IMR-90 (cell line): ENCODE data around the gene PRAMEF4.
"Not testable (repeated sequence)": the region's sequence is repeated elsewhere in the genome, so short reads cannot be mapped to it uniquely, and the experiment has no call there.

ENCODE experiments used
- CEBPB ChIP-seq: IDR thresholded peaks from 2 replicates; pipeline ENCODE4 v1.6.1; 2012; ENCODE audit warnings: low read depth, low read length, improper control_type of control experiment
- CTCF ChIP-seq: conservative IDR thresholded peaks from 2 replicates; pipeline ENCODE4 v1.5.1; 2012; ENCODE audit warnings: mild to moderate bottlenecking, low read depth, low read length, improper control_type of control experiment
- ELK1 ChIP-seq: fragments of 150-350 bp; IDR thresholded peaks from 2 replicates; pipeline ENCODE4 v1.6.1; 2016; ENCODE audit warnings: low read depth, mild to moderate bottlenecking, low read length, moderate library complexity, borderline replicate concordance
- FOS ChIP-seq: fragments of 150-350 bp; IDR thresholded peaks from 2 replicates; pipeline ENCODE4 v1.6.1; 2016; ENCODE audit warnings: low read depth, low read length
- MAFK ChIP-seq: IDR thresholded peaks from 2 replicates; pipeline ENCODE4 v1.6.1; 2012; ENCODE audit warnings: low read depth, low read length, improper control_type of control experiment
- MAZ ChIP-seq: IDR thresholded peaks from 2 replicates; pipeline ENCODE4 v1.6.1; 2012; ENCODE audit warnings: low read depth, mild to moderate bottlenecking, low read length, improper control_type of control experiment, moderate library complexity, borderline replicate concordance
- NFE2L2 ChIP-seq: fragments of 150-350 bp; IDR thresholded peaks from 2 replicates; pipeline ENCODE4 v1.6.1; 2016; ENCODE audit warnings: low read depth, mild to moderate bottlenecking, low read length
- POLR2A ChIP-seq: IDR thresholded peaks from 2 replicates; pipeline ENCODE4 v1.6.1; 2012; ENCODE audit warnings: mild to moderate bottlenecking, low read depth, low read length
- RAD21 ChIP-seq: IDR thresholded peaks from 2 replicates; pipeline ENCODE4 v1.6.1; 2012; ENCODE audit warnings: low read length, improper control_type of control experiment
- USF2 ChIP-seq: fragments of 150-350 bp; IDR thresholded peaks from 2 replicates; pipeline ENCODE4 v1.6.1; 2017; ENCODE audit warnings: mild to moderate bottlenecking, antibody characterized with exemption, low read length, low read depth

GRCh38 chr1:12924368-12924767 lies 38.4 kb upstream of the PRAMEF4 start:
- TF ChIP-seq CTCF, FOS, USF2, ELK1, POLR2A, CEBPB, MAZ, RAD21, MAFK, NFE2L2: not testable (repeated sequence)
